ENCODE measurements around the gene DOLPP1. TPM values are rescaled to one million over a fixed set of nuclear protein-coding genes. Genes with fewer than 3 reads are reported as not detected.
A peak's percentile ranks its signal among the peaks of the same experiment; 100 is the strongest.

DOLPP1 gene
- total and polyA plus RNA-seq, 3 donors from 2014 or later, result 14.0 to 17.9 (median 14.4) TPM

DNA sequence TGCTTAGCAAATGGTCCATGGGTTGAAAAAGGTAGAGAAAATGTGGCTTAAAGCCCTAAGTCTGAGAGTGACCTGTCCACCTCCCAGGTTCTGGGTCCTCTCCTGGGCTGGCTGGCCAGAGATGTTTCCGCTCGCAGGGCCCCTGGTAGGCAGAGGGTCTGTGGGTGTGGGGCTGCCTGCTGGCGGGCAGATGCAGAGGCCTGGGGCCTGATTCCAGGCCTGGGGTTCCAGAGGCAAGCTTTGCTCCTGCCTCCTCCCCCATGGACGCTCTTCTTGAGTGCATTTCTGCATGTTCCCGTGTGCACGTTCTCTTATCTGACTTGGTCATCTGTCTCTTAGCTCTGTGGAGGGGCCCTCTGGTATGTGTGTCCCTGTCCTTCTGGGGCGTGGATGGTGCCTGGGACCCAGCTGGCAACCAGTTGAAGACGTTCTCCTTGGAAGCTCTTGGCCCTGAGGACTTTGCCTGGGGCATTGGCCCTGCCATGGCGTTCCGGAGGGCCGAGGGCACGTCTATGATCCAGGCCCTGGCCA is 40.7 kb upstream of the DOLPP1 start:
- intact Hi-C loops (cut with DNase I; ENCODE audit: low total_unique reads), result no loop called here
- H3K36me3 ChIP-seq (ENCODE audit: low read depth, missing control alignments), result no peaks in the 10 kb centered on the region

GRCh38 chr9:129042016-129042415 is 38.9 kb upstream of the DOLPP1 start:
- no peaks in the 10 kb centered on the region for H3K36me3 ChIP-seq (ENCODE audit: low read depth, missing control alignments)
- H3K27me3 ChIP-seq, result no peaks in the 10 kb centered on the region
- intact Hi-C loops (cut with DNase I; ENCODE audit: low total_unique reads), result no loop called here
- no peaks in the 10 kb centered on the region for H3K9me3 ChIP-seq
- TF ChIP-seq POLR2A (IDR thresholded peaks at IDR 0.05), result no peak
- no peak for TF ChIP-seq CTCF (IDR thresholded peaks at IDR 0.05)
- peaks cover 15% of the 10 kb centered on the region for H3K4me1 ChIP-seq
- no peak overlapping the region for H3K4me3 ChIP-seq
- DNase-seq, result no peak
- WGBS, 2 donors, result 90 to 92% methylated on average over 15 to 16 of the region's 16 CpGs
- no peak overlapping the region for H3K27ac ChIP-seq

More for the DNA sequence above, 40.7 kb upstream of the DOLPP1 start:
- Histone ChIP-seq H3K9me3 (no peaks in the 10 kb centered on the region), H3K27ac (no peak overlapping the region), H3K4me1 (peaks cover 16% of the 10 kb centered on the region), H3K27me3 (no peaks in the 10 kb centered on the region), H3K4me3 (no peak overlapping the region)
- DNase-seq, result no peak
- TF ChIP-seq POLR2A (IDR thresholded peaks at IDR 0.05), result no peak
- TF ChIP-seq CTCF (IDR thresholded peaks at IDR 0.05), result no peak
- 91 to 94% methylated on average over 10 to 12 of the region's 12 CpGs for WGBS, 2 donors

- 64 to 73% methylated on average over 8 of the region's 8 CpGs for WGBS, 2 donors
- no peaks in the 10 kb centered on the region for H3K4me1 ChIP-seq
- TF ChIP-seq POLR2A (IDR thresholded peaks at IDR 0.05) (no peak), CTCF (IDR thresholded peaks at IDR 0.05) (no peak)
- no peaks in the 10 kb centered on the region for H3K9me3 ChIP-seq
- H3K27me3 ChIP-seq, result no peaks in the 10 kb centered on the region
- intact Hi-C loops (cut with DNase I; ENCODE audit: low total_unique reads), result no loop called here
- peak; percentile 28 for DNase-seq
- no peak overlapping the region for H3K27ac ChIP-seq
- no peak overlapping the region for H3K4me3 ChIP-seq
- no peaks in the 10 kb centered on the region for H3K36me3 ChIP-seq (ENCODE audit: low read depth, missing control alignments)
Observed at GRCh38 chr9:129052592-129052991, 28.3 kb upstream of the DOLPP1 start.

DNA sequence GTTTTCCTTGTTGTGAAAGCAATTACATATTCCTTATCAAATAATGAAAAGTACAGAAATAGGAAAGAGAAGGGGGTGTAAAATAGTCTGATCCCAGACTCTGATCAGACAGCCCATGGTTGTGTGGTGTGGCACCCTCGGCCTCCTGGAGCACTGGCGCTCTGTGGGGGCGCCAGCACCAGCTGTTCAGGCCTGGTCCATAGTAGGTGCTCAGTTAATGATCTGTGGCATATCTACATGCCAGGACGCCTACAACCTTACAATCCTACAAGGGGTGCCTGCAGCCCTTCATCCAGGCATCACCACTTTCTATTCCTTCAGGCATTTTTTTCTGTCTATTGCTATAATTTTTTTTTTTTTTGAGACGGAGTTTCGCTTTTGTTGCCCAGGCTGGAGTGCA is 27.9 kb upstream of the DOLPP1 start:
- Histone ChIP-seq H3K36me3 (ENCODE audit: low read depth, missing control alignments) (no peaks in the 10 kb centered on the region), H3K9me3 (no peaks in the 10 kb centered on the region), H3K27ac (no peak overlapping the region), H3K27me3 (no peaks in the 10 kb centered on the region), H3K4me1 (no peaks in the 10 kb centered on the region), H3K4me3 (no peak overlapping the region)
- no peak for DNase-seq
- 86 to 89% methylated on average over 6 of the region's 6 CpGs for WGBS, 2 donors
- intact Hi-C loops (cut with DNase I; ENCODE audit: low total_unique reads), result no loop called here
- no peak for TF ChIP-seq CTCF (IDR thresholded peaks at IDR 0.05)
- no peak for TF ChIP-seq POLR2A (IDR thresholded peaks at IDR 0.05)

GRCh38 chr9:129054163-129054851 is 26.6 kb upstream of the DOLPP1 start:
- no peak overlapping the region for H3K27ac ChIP-seq
- no peak overlapping the region for H3K4me3 ChIP-seq
- intact Hi-C loops (cut with DNase I; ENCODE audit: low total_unique reads), result no loop called here
- no peak for TF ChIP-seq CTCF (IDR thresholded peaks at IDR 0.05)
- DNase-seq, result no peak
- no peaks in the 10 kb centered on the region for H3K27me3 ChIP-seq
- no peaks in the 10 kb centered on the region for H3K9me3 ChIP-seq
- WGBS, 2 donors, result 82 to 84% methylated on average over 5 of the region's 5 CpGs
- no peaks in the 10 kb centered on the region for H3K4me1 ChIP-seq
- no peaks in the 10 kb centered on the region for H3K36me3 ChIP-seq (ENCODE audit: low read depth, missing control alignments)

Measured in testis (tissue), 3 donors.